HepG2 (cell line): ENCODE results near the gene NBEAL1. TPM values are rescaled to one million over a fixed set of nuclear protein-coding genes. Genes with fewer than 3 reads are reported as not detected.

Experiments
- ATAC-seq: fragments of 200-7000 bp; cut with Tn5 transposase; 3 replicates; pipeline ENCODE4 v1.9.1; 2020; ENCODE audit warnings: mild to moderate bottlenecking, moderate library complexity
- BruUV-seq: library from RNA; stranded (reverse); fragments of 400-500 nt; replicated peaks from 2 replicates; lab custom pipeline; 2021; lab: Mats Ljungman, UMichigan
- CTCF ChIA-PET: fragments of 300-600 bp; formaldehyde crosslinking; extraction: SDS; loops from one replicate; lab custom pipeline; 2021; ENCODE audit warnings: low total read pairs, inconsistent platforms, low intra/inter-chr PET ratio; lab: Yijun Ruan, JAX
- POLR2A ChIA-PET: fragments of 350-600 bp; sonication (Branson Sonifier 250); formaldehyde crosslinking; loops from one replicate; lab custom pipeline; 2020; ENCODE audit warnings: antibody characterized with exemption, inconsistent platforms; lab: Yijun Ruan, JAX
- DNase-seq: peaks from one replicate; pipeline ENCODE4 v3.0.0-alpha.2; 2015; ENCODE audit warnings: low spot score
- FAIRE-seq: peaks from 3 replicates; lab custom pipeline; 2011; peaks lifted over from hg19 to GRCh38; lab: Jason Lieb, UNC
- H2AFZ ChIP-seq: one replicate; pipeline ENCODE4 v1.6.1; 2011; ENCODE audit warnings: low read length, inconsistent platforms
- H3K27ac ChIP-seq: fragments of 300-600 bp; 3 replicates; pipeline ENCODE4 v1.8.0; 2011; ENCODE audit warnings: mixed run types, mild to moderate bottlenecking, mixed read lengths, low read length, inconsistent platforms; ENCODE audit not compliant: insufficient read depth; ENCODE audit errors: extremely low read length
- H3K27me3 ChIP-seq, 2 experiments: fragments of 200-600 bp in 1 of 2; 2 replicates in 1 of 2; 3 replicates in 1 of 2; pipeline versions ENCODE4 v1.6.0 to v1.8.0; 2011; ENCODE audit warnings: low read length in 2 of 2, mild to moderate bottlenecking in 2 of 2, moderate library complexity in 2 of 2, inconsistent platforms in 1 of 2; ENCODE audit not compliant: insufficient read depth in 2 of 2, control insufficient read depth in 1 of 2
- H3K36me3 ChIP-seq, 2 experiments: fragments of 200-600 bp in 1 of 2; replicated peaks in 1 of 2; 2 replicates in 1 of 2; 3 replicates in 1 of 2; pipeline versions ENCODE4 v1.5.1 to v1.8.0; 2011; ENCODE audit warnings: low read length in 2 of 2, inconsistent platforms in 1 of 2; ENCODE audit not compliant: insufficient read depth in 2 of 2, control insufficient read depth in 1 of 2
- H3K4me1 ChIP-seq: 2 replicates; pipeline ENCODE4 v1.5.1; 2012; ENCODE audit warnings: low read length, inconsistent platforms; ENCODE audit not compliant: insufficient read depth
- H3K4me2 ChIP-seq: 2 replicates; pipeline ENCODE4 v1.6.0; 2011; ENCODE audit warnings: low read depth, low read length, inconsistent platforms
- H3K4me3 ChIP-seq, 3 experiments: fragments of 200-600 bp in 1 of 3; sonication (generic), shearing (Covaris generic) in 1 of 3; replicated peaks in 1 of 3; 2 replicates each; pipeline ENCODE4 v1.5.1; 2011 to 2016; ENCODE audit warnings: low read length in 3 of 3, inconsistent platforms in 2 of 3, low read depth in 2 of 3, mild to moderate bottlenecking in 2 of 3, control low read depth in 1 of 3, mixed read lengths in 1 of 3; ENCODE audit not compliant: insufficient read depth in 1 of 3
- H3K79me2 ChIP-seq: one replicate; pipeline ENCODE4 v1.6.1; 2011; ENCODE audit warnings: low read length, inconsistent platforms; ENCODE audit not compliant: insufficient read depth
- H3K9ac ChIP-seq: 2 replicates; pipeline ENCODE4 v1.6.0; 2011; ENCODE audit warnings: mild to moderate bottlenecking, low read depth, low read length, inconsistent platforms; ENCODE audit not compliant: insufficient read depth
- H3K9me3 ChIP-seq: 2 replicates; pipeline ENCODE4 v1.5.1; 2012; ENCODE audit warnings: mild to moderate bottlenecking, low read length
- H4K20me1 ChIP-seq: 2 replicates; pipeline ENCODE4 v1.6.0; 2011; ENCODE audit warnings: inconsistent platforms, mild to moderate bottlenecking, low read length, moderate library complexity; ENCODE audit not compliant: insufficient read depth
- CREM ChIP-seq, 2 experiments: sonication (generic) in 1 of 2; formaldehyde crosslinking in 1 of 2; IDR thresholded peaks; 2 replicates each; pipeline versions ENCODE4 v1.4.0 to v1.6.1; 2016 to 2020; ENCODE audit warnings: antibody characterized with exemption in 1 of 2, mild to moderate bottlenecking in 1 of 2, missing genetic modification reagents in 1 of 2
- FOSL2 ChIP-seq: sonication (generic); formaldehyde crosslinking; IDR thresholded peaks from 2 replicates; pipeline ENCODE4 v1.4.0; 2020; ENCODE audit warnings: missing genetic modification reagents
- HDAC1 ChIP-seq: sonication (generic); formaldehyde crosslinking; IDR thresholded peaks from 2 replicates; pipeline ENCODE4 v1.5.1; 2020; ENCODE audit warnings: mild to moderate bottlenecking, missing genetic modification reagents
- ZNF160 ChIP-seq: sonication (generic); formaldehyde crosslinking; IDR thresholded peaks from 2 replicates; pipeline ENCODE4 v1.8.0; 2022; ENCODE audit warnings: mild to moderate bottlenecking, inconsistent platforms, missing genetic modification reagents
- ZNF34 ChIP-seq: sonication (generic); formaldehyde crosslinking; IDR thresholded peaks from 2 replicates; pipeline ENCODE4 v1.4.0; 2020; ENCODE audit warnings: mild to moderate bottlenecking, missing genetic modification reagents, borderline replicate concordance
- ZNF687 ChIP-seq: sonication (generic); formaldehyde crosslinking; IDR thresholded peaks from 2 replicates; pipeline ENCODE4 v1.5.1; 2020; ENCODE audit warnings: mild to moderate bottlenecking, missing genetic modification reagents, moderate library complexity
- ZNF784 ChIP-seq: sonication (generic); formaldehyde crosslinking; IDR thresholded peaks from 2 replicates; pipeline ENCODE4 v1.5.1; 2020; ENCODE audit warnings: missing genetic modification reagents, mild to moderate bottlenecking, borderline replicate concordance
- WGBS: methylation state at CpG from one replicate; pipeline ENCODE4 v1.1.6; 2017; ENCODE audit warnings: low lambda C conversion rate; 5-methylcytosine and 5-hydroxymethylcytosine counted together
- in situ Hi-C: cut with HindIII; loops from 2 replicates; pipeline ENCODE4 v1.10.0; 2017; ENCODE audit warnings: low pct_unique_long_range_greater_than_20kb; ENCODE audit not compliant: extremely low pct_ligation_motif_present
- intact Hi-C: fragments of 100-400 bp; cut with micrococcal nuclease; formaldehyde crosslinking; loops from one replicate; pipeline ENCODE4 v1.10.0; 2022; ENCODE audit not compliant: unreplicated experiment
- polyA plus RNA-seq, 8 experiments: library from polyadenylated mRNA; depleted of rRNA in 3 of 8; stranded (reverse) in 7 of 8; unstranded in 1 of 8; fragments of >200 nt; fragmentation: Illumina TruSeq in 4 of 8; extraction: Trizol in 4 of 8; gene quantifications; 2 replicates each; pipeline versions ENCODE4 v1.2.1 to v1.2.3, GENCODE V29; 2011 to 2016; ENCODE audit warnings: low read depth in 4 of 8, missing spikeins in 1 of 8, mixed read lengths in 1 of 8; ENCODE audit not compliant: insufficient read depth in 1 of 8
- total RNA-seq, 5 experiments: library from RNA; depleted of rRNA; stranded (reverse); fragments of >200 nt; fragmentation: Illumina TruSeq; extraction: Trizol; gene quantifications; 2 replicates each; pipeline ENCODE4 v1.2.3, GENCODE V29; 2016; ENCODE audit warnings: low read depth in 1 of 5
- TF ChIP-seq, protein P1 (sequence below): sonication (generic); formaldehyde crosslinking; IDR thresholded peaks from 2 replicates; pipeline ENCODE4 v1.4.0; 2020; ENCODE audit warnings: missing genetic modification reagents, borderline replicate concordance

The NBEAL1 gene
- total and polyA plus RNA-seq, 2 of the 13 experiments (the other 11 are each of a cell fraction or from before 2014, with no cell fraction given): 6.4 to 15.7 TPM

- TF ChIP-seq, protein P1, sequence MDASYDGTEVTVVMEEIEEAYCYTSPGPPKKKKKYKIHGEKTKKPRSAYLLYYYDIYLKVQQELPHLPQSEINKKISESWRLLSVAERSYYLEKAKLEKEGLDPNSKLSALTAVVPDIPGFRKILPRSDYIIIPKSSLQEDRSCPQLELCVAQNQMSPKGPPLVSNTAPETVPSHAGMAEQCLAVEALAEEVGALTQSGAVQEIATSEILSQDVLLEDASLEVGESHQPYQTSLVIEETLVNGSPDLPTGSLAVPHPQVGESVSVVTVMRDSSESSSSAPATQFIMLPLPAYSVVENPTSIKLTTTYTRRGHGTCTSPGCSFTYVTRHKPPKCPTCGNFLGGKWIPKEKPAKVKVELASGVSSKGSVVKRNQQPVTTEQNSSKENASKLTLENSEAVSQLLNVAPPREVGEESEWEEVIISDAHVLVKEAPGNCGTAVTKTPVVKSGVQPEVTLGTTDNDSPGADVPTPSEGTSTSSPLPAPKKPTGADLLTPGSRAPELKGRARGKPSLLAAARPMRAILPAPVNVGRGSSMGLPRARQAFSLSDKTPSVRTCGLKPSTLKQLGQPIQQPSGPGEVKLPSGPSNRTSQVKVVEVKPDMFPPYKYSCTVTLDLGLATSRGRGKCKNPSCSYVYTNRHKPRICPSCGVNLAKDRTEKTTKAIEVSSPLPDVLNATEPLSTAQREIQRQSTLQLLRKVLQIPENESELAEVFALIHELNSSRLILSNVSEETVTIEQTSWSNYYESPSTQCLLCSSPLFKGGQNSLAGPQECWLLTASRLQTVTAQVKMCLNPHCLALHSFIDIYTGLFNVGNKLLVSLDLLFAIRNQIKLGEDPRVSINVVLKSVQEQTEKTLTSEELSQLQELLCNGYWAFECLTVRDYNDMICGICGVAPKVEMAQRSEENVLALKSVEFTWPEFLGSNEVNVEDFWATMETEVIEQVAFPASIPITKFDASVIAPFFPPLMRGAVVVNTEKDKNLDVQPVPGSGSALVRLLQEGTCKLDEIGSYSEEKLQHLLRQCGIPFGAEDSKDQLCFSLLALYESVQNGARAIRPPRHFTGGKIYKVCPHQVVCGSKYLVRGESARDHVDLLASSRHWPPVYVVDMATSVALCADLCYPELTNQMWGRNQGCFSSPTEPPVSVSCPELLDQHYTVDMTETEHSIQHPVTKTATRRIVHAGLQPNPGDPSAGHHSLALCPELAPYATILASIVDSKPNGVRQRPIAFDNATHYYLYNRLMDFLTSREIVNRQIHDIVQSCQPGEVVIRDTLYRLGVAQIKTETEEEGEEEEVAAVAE: no peak
- no peak for TF ChIP-seq ZNF160 (CRISPR knock-in tag)
- no peak for TF ChIP-seq FOSL2 (CRISPR knock-in tag)
- TF ChIP-seq ZNF784: no peak
Observed at GRCh38 chr2:203200866-203201265, 186.2 kb downstream of the NBEAL1 start (continued).

- intact Hi-C loops: no loop called here
- BruUV-seq: no TSS peak
- H3K4me1 ChIP-seq: no peaks in the 10 kb centered on the region
- H3K4me3 ChIP-seq: no peak overlapping the region
- 92% methylated on average over 5 of the region's 5 CpGs for WGBS
- H3K27me3 ChIP-seq: no peaks in the 10 kb centered on the region
- H3K9me3 ChIP-seq: no peaks in the 10 kb centered on the region
- no peaks in the 10 kb centered on the region for H3K79me2 ChIP-seq
- H3K36me3 ChIP-seq: peaks cover 2% of the 10 kb centered on the region in 2 experiments; a peak in 3 of 5 replicates
- in situ Hi-C loops: no loop called here
- no peaks in the 10 kb centered on the region for H4K20me1 ChIP-seq
- DNase-seq (no peak), FAIRE-seq (no peak), ATAC-seq (no peak)
- no peak overlapping the region for H3K9ac ChIP-seq
- TF ChIP-seq HDAC1 (CRISPR knock-in tag) (no peak), CREM (IDR thresholded peaks at IDR 0.05) (no peak), CREM (CRISPR knock-in tag; IDR thresholded peaks at IDR 0.05) (no peak), ZNF34 (no peak), ZNF687 (CRISPR knock-in tag) (no peak)
- ChIA-PET POLR2A (no interaction called here), CTCF (no interaction called here)
- H2AFZ ChIP-seq: no peak overlapping the region
- H3K27ac ChIP-seq: no peak overlapping the region
- H3K4me2 ChIP-seq: no peak overlapping the region
Observed at GRCh38 chr2:203201426-203201825, 186.8 kb downstream of the NBEAL1 start.
